PFSK-1 (cell line): ENCODE results near the gene SLC2A11.

Experiments used
- FOXP2 ChIP-seq: optimal IDR thresholded peaks from 2 replicates; pipeline ENCODE3; 2011; ENCODE audit warnings: borderline replicate concordance, control low read depth, inconsistent platforms; ENCODE audit not compliant: insufficient read depth; ENCODE audit errors: extremely low read length, extremely low read depth
- POLR2AphosphoS5 ChIP-seq: IDR thresholded peaks from 2 replicates; pipeline ENCODE4 v1.6.1; 2012; ENCODE audit warnings: low read depth, mild to moderate bottlenecking, control low read depth, low read length, moderate library complexity
- SIN3A ChIP-seq: IDR thresholded peaks from 2 replicates; pipeline ENCODE4 v1.6.1; 2012; ENCODE audit warnings: mild to moderate bottlenecking, low read length, moderate library complexity, borderline replicate concordance; ENCODE audit not compliant: insufficient read depth
- TAF1 ChIP-seq: IDR thresholded peaks from 2 replicates; pipeline ENCODE4 v1.6.1; 2012; ENCODE audit warnings: low read length, control low read depth, borderline replicate concordance; ENCODE audit not compliant: insufficient read depth
- TF ChIP-seq, protein P1 (sequence below), 2 experiments: IDR thresholded peaks; 2 replicates each; pipeline versions ENCODE4 v1.6.1 to v1.8.0; 2011 to 2012; ENCODE audit warnings: low read depth in 2 of 2, low read length in 2 of 2, control low read depth in 1 of 2, inconsistent platforms in 1 of 2, mild to moderate bottlenecking in 1 of 2, moderate library complexity in 1 of 2; ENCODE audit not compliant: insufficient read depth in 1 of 2

SLC2A11 gene

DNA sequence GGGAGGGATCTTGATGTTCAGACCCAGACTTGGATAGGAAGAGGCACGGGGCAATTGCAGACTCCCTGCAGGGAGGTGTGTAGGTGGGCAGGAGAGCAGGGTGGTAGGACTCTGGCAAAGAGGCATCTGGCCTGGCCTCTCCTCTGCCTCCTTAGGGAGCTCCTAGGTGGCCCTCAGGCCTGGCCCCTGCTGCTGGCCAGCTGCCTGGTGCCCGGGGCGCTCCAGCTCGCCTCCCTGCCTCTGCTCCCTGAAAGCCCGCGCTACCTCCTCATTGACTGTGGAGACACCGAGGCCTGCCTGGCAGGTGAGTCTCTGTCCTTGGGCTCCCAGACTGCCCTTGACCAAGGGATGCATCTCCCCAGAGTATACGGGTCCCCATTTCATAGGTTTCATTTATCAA, 19.9 kb downstream of the SLC2A11 start:
- no peak for TF ChIP-seq FOXP2
- no peak for TF ChIP-seq SIN3A
- TF ChIP-seq, protein P1, sequence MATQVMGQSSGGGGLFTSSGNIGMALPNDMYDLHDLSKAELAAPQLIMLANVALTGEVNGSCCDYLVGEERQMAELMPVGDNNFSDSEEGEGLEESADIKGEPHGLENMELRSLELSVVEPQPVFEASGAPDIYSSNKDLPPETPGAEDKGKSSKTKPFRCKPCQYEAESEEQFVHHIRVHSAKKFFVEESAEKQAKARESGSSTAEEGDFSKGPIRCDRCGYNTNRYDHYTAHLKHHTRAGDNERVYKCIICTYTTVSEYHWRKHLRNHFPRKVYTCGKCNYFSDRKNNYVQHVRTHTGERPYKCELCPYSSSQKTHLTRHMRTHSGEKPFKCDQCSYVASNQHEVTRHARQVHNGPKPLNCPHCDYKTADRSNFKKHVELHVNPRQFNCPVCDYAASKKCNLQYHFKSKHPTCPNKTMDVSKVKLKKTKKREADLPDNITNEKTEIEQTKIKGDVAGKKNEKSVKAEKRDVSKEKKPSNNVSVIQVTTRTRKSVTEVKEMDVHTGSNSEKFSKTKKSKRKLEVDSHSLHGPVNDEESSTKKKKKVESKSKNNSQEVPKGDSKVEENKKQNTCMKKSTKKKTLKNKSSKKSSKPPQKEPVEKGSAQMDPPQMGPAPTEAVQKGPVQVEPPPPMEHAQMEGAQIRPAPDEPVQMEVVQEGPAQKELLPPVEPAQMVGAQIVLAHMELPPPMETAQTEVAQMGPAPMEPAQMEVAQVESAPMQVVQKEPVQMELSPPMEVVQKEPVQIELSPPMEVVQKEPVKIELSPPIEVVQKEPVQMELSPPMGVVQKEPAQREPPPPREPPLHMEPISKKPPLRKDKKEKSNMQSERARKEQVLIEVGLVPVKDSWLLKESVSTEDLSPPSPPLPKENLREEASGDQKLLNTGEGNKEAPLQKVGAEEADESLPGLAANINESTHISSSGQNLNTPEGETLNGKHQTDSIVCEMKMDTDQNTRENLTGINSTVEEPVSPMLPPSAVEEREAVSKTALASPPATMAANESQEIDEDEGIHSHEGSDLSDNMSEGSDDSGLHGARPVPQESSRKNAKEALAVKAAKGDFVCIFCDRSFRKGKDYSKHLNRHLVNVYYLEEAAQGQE (IDR thresholded peaks at IDR 0.05; ENCODE audit: insufficient read depth in 1 of 2, low read depth in 2 of 2, low read length in 2 of 2): no peak
- no peak for TF ChIP-seq TAF1
- TF ChIP-seq POLR2AphosphoS5: no peak

- no peak for TF ChIP-seq POLR2AphosphoS5
- no peak for TF ChIP-seq FOXP2
- TF ChIP-seq SIN3A: no peak
- TF ChIP-seq, protein P1 (IDR thresholded peaks at IDR 0.05; ENCODE audit: insufficient read depth in 1 of 2, low read depth in 2 of 2, low read length in 2 of 2): no peak
- TF ChIP-seq TAF1: no peak
Observed at GRCh38 chr22:23878219-23878618, 20.5 kb downstream of the SLC2A11 start.

- TF ChIP-seq POLR2AphosphoS5 (no peak), FOXP2 (no peak), SIN3A (no peak), TAF1 (no peak)
- TF ChIP-seq, protein P1 (IDR thresholded peaks at IDR 0.05; ENCODE audit: insufficient read depth in 1 of 2, low read depth in 2 of 2, low read length in 2 of 2): no peak
Observed at GRCh38 chr22:23882370-23882769, 24.7 kb downstream of the SLC2A11 start.

DNA sequence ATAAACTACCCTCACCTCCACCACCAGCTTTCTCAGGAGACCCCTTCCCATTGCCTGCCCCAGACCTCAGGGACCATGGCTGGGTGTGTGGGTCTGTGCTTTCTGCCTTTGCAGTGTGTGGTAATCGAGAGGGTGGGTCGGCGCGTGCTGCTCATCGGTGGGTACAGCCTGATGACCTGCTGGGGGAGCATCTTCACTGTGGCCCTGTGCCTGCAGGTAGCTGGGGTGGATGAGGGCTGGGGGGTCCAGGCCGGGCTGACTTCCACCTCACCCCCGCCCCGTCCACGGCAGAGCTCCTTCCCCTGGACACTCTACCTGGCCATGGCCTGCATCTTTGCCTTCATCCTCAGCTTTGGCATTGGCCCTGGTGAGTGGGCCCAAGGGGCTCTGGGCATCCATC, 26.0 kb downstream of the SLC2A11 start:
- TF ChIP-seq SIN3A (no peak), TAF1 (no peak)

- TF ChIP-seq POLR2AphosphoS5 (no peak), SIN3A (no peak), TAF1 (no peak), FOXP2 (no peak)
- TF ChIP-seq, protein P1 (IDR thresholded peaks at IDR 0.05; ENCODE audit: insufficient read depth in 1 of 2, low read depth in 2 of 2, low read length in 2 of 2): no peak
Observed at GRCh38 chr22:23884140-23884539, 26.5 kb downstream of the SLC2A11 start.
